ENCODE results near the gene CENPO.

DNA sequence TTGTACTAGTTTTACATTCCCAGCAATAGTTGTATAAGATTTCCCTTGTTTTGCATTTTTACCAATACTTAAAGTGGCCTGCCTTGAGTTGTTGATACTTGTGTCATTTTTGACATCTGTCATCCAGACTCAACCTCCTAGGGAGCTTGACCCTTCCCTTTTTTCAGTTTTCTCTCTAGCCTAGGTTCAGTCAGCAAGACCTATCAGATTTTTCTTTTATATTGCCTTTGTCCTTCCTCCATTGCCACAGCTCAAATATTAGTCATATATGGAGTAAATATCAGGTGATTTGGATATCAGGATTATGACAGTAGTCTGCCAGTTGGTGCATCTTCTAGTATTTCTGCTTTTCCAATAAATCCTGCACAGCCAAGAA, 13.4 kb downstream of the CENPO start:
- TF ChIP-seq, protein P1, sequence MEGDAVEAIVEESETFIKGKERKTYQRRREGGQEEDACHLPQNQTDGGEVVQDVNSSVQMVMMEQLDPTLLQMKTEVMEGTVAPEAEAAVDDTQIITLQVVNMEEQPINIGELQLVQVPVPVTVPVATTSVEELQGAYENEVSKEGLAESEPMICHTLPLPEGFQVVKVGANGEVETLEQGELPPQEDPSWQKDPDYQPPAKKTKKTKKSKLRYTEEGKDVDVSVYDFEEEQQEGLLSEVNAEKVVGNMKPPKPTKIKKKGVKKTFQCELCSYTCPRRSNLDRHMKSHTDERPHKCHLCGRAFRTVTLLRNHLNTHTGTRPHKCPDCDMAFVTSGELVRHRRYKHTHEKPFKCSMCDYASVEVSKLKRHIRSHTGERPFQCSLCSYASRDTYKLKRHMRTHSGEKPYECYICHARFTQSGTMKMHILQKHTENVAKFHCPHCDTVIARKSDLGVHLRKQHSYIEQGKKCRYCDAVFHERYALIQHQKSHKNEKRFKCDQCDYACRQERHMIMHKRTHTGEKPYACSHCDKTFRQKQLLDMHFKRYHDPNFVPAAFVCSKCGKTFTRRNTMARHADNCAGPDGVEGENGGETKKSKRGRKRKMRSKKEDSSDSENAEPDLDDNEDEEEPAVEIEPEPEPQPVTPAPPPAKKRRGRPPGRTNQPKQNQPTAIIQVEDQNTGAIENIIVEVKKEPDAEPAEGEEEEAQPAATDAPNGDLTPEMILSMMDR (conservative IDR thresholded peaks at IDR 0.05), result no peak
- TF ChIP-seq EZH2 (IDR thresholded peaks at IDR 0.05; ENCODE audit: low read depth), result no peak
